AG09309 (cell line): Measurements from ENCODE around the gene AQR.
"Not testable (repeated sequence)": the region's sequence is repeated elsewhere in the genome, so short reads cannot be mapped to it uniquely, and the experiment has no call there.

Experiments used
- DNase-seq: peaks from one replicate; pipeline ENCODE4 v3.0.0-alpha.2; 2010; ENCODE audit warnings: low read depth
- H3K4me3 ChIP-seq: 2 replicates; pipeline ENCODE4 v1.5.1; 2011; ENCODE audit warnings: mild to moderate bottlenecking, low read depth, low read length, moderate library complexity; ENCODE audit not compliant: control insufficient read depth
- CTCF ChIP-seq: IDR thresholded peaks from 2 replicates; pipeline ENCODE4 v1.5.1; 2011; ENCODE audit warnings: mild to moderate bottlenecking, low read depth, low read length, inconsistent platforms; ENCODE audit not compliant: insufficient read depth, control insufficient read depth; ENCODE audit errors: missing control alignments

AQR gene

GRCh38 chr15:34941831-34942230 lies 27.7 kb downstream of the AQR start:
- DNase-seq: no peak
- no peak overlapping the region for H3K4me3 ChIP-seq
- no peak for TF ChIP-seq CTCF

- no peak for TF ChIP-seq CTCF
- no peak for DNase-seq
These were observed 28.3 kb downstream of the AQR start for GRCh38 chr15:34941185-34941698.

GRCh38 chr15:34933432-34933975 lies 36.0 kb downstream of the AQR start:
- no peak for DNase-seq
- no peak for TF ChIP-seq CTCF
- H3K4me3 ChIP-seq: no peak overlapping the region

More at GRCh38 chr15:34941185-34941698, 28.3 kb downstream of the AQR start:
- no peak overlapping the region for H3K4me3 ChIP-seq

- not testable (repeated sequence) for DNase-seq, H3K4me3 ChIP-seq
These were observed 41.2 kb downstream of the AQR start for GRCh38 chr15:34928349-34928748.

GRCh38 chr15:34927726-34928125 lies 41.8 kb downstream of the AQR start:
- TF ChIP-seq CTCF: no peak
- DNase-seq: no peak
- H3K4me3 ChIP-seq: no peak overlapping the region

GRCh38 chr15:34914317-34914716 lies 55.2 kb downstream of the AQR start:
- TF ChIP-seq CTCF: no peak
- DNase-seq: no peak

GRCh38 chr15:34905047-34905446 lies 64.5 kb downstream of the AQR start:
- no peak for DNase-seq
- no peak overlapping the region for H3K4me3 ChIP-seq

More at GRCh38 chr15:34914317-34914716, 55.2 kb downstream of the AQR start:
- H3K4me3 ChIP-seq: no peak overlapping the region

More at GRCh38 chr15:34905047-34905446, 64.5 kb downstream of the AQR start:
- no peak for TF ChIP-seq CTCF
